Measurements from ENCODE around the gene GSS.

GSS gene

DNA sequence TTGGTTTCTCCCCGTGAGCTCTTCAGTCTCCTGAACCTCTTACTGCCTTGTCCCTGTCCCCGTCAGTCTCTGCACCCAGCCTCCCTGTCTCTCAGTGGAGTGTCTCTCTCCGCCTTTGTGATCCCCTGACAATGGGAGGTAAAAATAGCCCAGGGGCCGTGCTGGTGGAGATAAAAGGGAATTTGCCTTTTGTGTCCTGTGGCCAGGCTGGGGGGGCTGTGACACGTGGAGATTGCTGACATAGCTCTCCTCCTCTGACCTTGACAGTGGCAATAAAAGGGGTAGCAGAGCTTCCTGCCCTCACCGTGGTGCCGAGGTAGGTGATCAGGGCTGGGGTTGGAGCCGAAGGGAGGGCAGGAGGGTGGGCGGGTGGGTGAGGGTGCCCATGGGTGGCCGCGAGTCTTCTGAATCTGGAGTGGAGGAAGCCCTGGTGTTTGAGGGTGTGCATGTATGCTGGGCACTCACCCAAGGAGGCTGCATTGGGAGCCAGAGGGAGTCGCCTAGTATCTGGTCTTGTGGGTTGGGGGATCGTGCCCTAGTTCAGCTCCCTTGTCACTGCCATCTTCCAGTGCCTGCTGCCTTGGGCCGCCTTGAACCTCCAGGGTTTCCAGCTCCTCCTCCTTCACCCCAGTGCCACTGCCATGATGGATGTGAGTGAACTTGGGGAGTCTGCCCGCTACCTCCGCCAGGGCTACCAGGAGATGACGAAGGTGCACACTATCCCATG, 21.9 kb upstream of the GSS start:
- no peak for DNase-seq

- no peak for DNase-seq
Measured at GRCh38 chr20:34976286-34976685, 20.7 kb upstream of the GSS start.

DNA sequence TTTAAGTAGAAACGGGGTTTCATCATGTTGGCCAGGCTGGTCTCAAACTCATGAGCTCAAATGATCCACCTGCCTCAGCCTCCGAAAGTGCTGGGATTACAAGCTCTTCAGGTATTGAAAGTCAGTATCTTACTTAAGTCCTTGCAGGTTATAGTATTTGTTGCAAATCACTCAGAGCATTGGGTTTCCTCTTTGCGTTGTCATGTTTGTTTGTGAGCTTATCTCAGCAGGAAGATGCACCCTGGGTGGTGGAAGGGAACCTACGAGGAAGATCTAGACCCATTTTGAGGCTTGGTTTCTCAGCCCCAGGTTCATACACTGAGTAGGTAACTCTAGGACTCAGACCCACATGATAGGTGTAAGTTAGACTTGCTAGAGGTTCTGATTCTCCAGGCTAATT, 18.6 kb upstream of the GSS start:
- DNase-seq: no peak

DNA sequence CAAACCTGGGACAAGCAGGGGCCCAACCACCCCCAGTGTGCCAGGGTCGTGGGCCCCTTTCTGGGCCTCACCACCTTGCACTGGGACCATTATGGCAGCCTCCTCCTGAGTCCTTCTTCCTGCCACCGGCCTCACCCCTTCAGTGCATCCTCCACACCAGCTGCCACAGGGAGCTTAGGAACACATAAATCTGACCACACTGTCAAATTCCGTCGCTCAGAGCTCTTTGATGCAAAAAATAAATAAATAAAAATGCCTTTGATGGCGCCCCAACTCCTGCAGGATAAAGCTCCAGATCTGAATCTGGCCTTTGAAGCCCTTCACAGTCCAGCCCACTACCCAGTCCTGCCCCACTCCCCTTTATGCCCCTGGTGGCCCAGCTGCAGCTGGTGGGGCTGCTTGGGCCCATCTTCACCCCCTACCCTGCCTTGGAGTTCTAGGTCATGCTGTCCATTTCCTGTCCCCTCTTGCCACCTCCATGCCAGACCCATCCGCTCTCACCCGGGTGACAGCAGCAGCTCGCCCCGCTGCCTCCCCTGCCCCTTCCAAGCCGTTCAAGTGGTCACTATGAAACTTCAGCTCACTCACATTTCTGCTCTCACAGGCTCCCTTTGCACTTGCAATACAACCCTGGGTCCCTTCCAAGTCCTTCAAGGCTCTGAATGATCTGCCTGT, 16.1 kb upstream of the GSS start:
- no peak for DNase-seq

- no peak for DNase-seq
Measured at GRCh38 chr20:34970846-34971560, 15.4 kb upstream of the GSS start.

DNA sequence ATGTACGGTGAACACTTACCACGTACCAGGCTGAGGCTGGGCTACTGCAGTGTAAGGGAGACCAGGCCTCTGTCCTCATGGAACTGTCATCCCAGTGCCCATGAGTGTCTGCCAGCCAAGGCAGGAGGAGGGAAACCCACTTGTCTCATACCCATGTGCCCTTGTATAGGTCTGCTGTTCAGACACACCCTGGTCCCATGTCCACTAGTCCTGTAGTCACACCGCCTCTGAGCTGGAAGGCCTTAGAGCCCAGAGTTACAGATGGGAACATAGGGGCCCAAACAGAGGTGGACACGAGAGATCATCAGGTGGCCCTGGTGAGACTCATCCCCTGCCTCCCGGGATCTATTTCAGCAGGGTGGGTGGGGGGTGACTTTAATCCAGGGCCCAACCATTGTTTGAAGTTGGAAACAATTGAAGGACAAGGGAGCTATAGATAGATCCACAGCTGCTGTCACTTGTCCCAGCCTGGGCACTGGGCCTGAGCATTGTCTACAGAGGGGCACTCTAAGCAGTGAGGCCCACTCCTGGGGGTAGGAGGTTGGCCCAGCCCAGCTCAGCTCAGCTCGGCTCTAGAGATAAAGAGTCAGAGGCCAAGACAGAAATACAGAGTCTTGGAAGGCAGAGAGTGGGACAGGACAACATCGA, 14.7 kb upstream of the GSS start:
- no peak for DNase-seq

DNA sequence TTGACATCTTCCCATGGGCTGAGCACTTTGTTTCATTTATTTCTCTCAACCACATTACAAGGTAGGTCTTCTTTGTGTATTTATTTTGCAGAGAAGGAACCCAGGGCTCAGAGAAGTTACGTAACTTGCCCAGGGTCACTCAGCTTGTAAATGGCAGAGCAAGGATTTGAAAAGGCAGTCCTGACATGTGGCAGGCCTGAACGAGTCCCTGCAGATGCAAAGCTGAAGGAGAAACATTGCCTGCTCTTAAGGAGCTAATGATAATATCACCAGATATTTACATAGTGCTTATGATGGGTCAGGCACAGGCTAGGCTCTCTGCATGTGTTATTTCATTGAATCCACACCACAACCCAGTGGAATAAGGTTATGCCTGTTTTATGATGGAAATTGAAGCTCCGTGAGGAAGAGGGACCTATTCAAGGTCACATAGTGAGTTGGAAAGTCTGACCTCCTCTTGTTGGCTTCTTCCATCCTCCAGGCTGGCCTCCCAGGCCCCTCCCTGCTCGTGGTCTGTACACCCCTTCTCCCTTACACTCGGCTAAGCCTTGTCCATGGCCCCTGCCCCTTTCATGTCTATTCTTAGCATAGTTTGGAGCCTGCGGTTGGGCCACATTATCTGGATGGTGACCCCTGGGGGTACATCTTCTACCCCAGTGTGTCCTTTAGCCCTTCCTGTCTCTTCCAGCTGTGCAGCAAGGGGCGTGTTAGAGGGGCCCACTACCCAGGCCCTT, 12.6 kb upstream of the GSS start:
- DNase-seq: no peak

GRCh38 chr20:34967421-34967820, 11.8 kb upstream of the GSS start:
- no peak for DNase-seq

DNA sequence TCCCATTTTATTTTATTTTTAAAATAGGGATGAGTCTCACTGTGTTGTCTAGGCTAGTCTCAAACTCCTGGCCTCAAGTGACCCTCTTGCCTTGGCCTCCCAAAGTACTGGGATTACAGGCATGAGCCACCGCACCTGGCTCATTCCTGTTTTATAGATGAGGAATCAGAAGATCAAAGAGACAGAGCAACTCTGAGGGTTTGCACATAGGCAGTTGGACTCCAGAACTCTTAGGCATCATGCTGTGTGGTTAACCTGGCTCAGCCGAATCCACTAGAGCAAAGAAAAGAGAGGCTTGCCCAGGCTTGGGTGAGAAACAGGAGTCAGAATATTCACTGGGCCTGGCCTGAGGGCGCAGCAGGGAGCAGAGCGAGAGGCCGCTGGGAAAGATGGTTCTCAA, 9.4 kb upstream of the GSS start:
- DNase-seq: no peak

GRCh38 chr20:34964486-34964885, 8.9 kb upstream of the GSS start:
- DNase-seq: no peak

DNA sequence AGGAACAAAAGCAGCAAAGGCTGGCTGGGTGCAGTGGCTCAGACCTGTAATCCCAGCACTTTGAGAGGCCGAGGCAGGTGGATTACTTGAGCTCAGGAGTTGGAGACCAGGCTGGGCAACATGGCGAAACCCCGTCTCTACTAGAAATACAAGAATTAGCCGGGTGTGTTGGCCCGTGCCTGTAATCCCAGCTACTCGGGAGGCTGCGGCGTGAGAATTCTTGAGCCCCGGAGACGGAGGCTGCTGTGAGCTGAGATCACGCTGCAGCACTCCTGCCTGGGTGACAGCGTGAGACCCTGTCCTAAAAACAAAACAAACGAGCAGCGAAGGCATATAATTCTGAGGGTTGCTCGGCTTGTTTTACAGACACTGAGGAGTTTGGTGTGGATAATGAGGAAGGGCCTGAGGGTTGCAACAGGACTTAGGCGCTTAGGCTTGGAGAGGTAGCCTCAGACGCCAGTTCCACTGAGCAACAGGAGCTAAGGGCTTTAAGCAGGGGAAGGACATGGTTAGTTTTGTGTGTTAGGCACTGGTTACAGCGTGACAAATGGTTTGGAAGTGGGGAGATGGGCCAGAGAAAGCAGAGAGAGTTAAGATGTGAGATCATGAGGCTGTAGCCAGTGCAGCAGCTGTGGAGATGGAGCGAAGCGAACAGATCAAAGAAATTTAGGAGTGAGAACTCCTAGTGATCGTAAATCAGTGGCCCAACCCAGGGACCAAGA, 1.3 kb upstream of the GSS start:
- DNase-seq: no peak

DNA sequence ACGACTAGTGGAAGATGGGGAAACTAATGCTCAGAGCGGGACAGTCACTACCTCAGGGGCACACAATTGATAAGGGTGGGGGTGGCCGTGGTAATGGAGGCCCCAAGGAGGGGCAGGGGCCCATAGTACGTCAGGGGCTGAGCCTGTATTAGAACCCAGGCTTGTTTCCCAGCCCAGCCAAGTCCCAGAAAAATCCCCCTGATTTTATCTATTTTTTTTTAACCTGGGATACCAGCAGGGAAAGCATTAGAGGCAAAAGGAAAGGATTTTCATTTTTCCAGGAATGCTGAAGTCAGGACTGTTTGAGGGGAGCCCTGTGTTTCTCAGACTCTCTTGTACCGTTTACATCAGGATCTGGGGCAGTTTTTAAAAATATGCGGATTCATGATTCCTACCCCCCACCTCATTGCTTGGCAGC, 444 bp upstream of the GSS start:
- no peak for DNase-seq

DNA sequence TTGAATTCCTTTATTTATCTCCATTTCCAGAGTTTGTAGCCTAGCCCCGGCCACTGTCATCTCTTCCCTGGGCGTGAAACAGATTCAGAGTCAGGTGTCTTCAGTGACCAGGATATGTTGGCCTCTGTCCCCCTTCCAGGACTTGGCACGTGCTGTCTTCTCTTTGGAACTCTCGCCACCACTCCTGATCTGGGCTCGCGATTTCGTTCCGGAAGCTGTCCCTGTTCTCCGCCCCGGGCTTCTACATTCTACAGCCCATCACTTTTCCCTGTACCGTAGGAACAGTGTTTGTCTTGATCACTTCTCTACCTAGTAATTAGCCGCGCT, 739 bp downstream of the GSS start:
- DNase-seq: peak; percentile 63

GRCh38 chr20:34953960-34954359, 1.6 kb downstream of the GSS start:
- DNase-seq: no peak

DNA sequence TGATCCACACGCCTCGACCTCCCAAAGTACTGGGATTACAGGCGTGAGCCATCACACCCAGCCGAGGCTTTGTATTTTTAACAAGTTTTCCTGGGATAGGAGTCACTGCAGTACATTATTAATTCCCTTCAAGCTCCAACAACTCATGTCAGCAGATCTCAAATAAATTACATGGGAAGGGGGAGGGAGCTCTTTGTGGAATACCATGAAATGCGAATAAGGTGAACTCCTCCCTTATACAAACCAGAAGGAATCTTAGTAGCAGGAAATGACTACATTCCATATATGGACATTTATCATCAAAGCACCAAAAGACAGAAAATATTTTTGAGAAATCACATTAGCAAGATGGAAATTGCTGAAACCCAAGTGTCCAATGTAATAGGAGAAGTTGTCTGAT, 2.9 kb downstream of the GSS start:
- DNase-seq: no peak

DNA sequence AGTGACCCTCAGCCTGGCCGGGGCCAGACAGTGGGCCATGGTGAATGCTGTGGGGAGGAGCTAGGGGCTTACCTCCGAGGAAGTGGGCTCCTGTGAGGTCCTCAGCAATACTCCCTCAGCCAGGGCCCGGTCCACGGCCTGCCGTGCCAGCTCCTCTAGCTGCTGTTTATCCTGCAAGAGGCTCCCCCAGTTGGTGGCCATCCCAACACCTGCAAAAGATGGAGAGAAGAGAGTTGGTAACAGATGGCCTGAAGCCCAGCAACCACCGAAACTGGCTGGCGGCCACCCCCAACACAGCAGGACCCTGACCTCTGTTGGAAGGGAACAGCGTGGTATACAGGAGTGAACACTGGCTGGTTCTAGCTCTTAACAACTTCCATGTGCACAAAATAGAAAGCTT, 4.0 kb downstream of the GSS start:
- no peak for DNase-seq

GRCh38 chr20:34951252-34951651, 4.4 kb downstream of the GSS start:
- DNase-seq: no peak

DNA sequence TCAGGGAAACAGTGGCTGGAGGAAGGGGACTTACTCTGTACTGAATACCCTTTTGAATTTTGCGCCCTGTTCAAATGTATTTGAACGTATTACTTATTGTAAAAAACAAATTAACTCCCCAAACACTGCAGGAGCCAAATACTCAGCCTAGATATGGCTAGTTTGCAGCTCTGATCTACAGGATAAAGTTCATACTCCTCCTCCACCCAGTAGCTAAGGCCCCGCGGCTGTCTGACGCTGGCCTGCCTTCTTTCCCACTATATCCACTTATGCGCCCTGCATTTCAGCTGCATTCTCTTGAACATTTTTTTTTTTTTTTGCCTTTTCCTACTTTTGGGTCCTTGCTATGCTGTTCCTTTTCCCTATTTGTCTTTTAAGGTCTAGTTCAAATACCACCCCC, 6.5 kb downstream of the GSS start:
- no peak for DNase-seq

DNA sequence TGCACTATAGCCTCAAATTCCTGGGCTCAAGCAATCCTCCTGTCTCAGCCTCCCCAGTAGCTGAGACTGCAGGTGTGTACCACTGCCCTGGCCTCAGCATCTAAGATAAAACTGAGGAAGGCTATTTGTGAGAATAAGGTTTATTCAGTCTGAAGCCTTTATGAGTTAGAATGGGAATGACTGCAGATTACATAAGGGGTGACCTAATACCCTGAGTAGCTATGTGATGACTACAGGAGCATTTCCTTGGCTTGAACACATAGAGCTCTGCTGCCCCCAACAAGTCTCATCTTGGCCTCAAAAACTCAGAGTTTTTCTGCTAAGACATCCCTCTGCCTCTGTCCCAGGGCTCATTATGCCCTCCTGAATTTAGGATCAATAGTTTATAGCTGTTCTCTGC, 7.6 kb downstream of the GSS start:
- DNase-seq: no peak

- no peak for DNase-seq
Measured at GRCh38 chr20:34947336-34947735, 8.3 kb downstream of the GSS start.

GRCh38 chr20:34946661-34947060, 8.9 kb downstream of the GSS start:
- DNase-seq: no peak

GRCh38 chr20:34945315-34946077, 10.1 kb downstream of the GSS start:
- no peak for DNase-seq

All from NCI-H1105 treated with DMSO at 0.1 percent for 48 hours (cell line).